Calu3 (cell line): ENCODE results near the gene SOSTDC1. TPM values are rescaled to one million over a fixed set of nuclear protein-coding genes. Genes with fewer than 3 reads are reported as not detected.

Experiments used
- BruUV-seq: library from RNA; stranded (reverse); fragments of 400-500 nt; replicated peaks from 2 replicates; lab custom pipeline; 2021; lab: Mats Ljungman, UMichigan
- CTCF ChIA-PET: fragments of 300-600 bp; sonication (Branson Sonifier 250); formaldehyde crosslinking; loops from one replicate; lab custom pipeline; 2022; ENCODE audit warnings: antibody characterized with exemption; lab: Charles Lee
- DNase-seq: peaks from one replicate; pipeline ENCODE4 v3.0.0; 2022
- H3K27ac Mint-ChIP-seq: one replicate; pipeline ENCODE4 v1.8.0; 2022; ENCODE audit warnings: mixed read lengths; ENCODE audit not compliant: unreplicated experiment
- H3K27me3 Mint-ChIP-seq: one replicate; pipeline ENCODE4 v1.8.0; 2022; ENCODE audit warnings: mixed read lengths; ENCODE audit not compliant: unreplicated experiment
- H3K36me3 Mint-ChIP-seq: one replicate; pipeline ENCODE4 v1.8.0; 2022; ENCODE audit warnings: mild to moderate bottlenecking, moderate library complexity, mixed read lengths; ENCODE audit not compliant: insufficient read depth, unreplicated experiment
- H3K4me1 Mint-ChIP-seq: one replicate; pipeline ENCODE4 v1.8.0; 2022; ENCODE audit warnings: mild to moderate bottlenecking, low read depth, mixed read lengths; ENCODE audit not compliant: unreplicated experiment
- H3K4me3 Mint-ChIP-seq: one replicate; pipeline ENCODE4 v1.8.0; 2022; ENCODE audit warnings: mild to moderate bottlenecking, low read depth, moderate library complexity, mixed read lengths; ENCODE audit not compliant: unreplicated experiment
- H3K9me3 Mint-ChIP-seq: one replicate; pipeline ENCODE4 v1.8.0; 2022; ENCODE audit warnings: low read depth, mixed read lengths; ENCODE audit not compliant: unreplicated experiment
- CTCF ChIP-seq: fragments of 200-600 bp; IDR thresholded peaks from one replicate; pipeline ENCODE4 v1.8.0; 2022; ENCODE audit warnings: antibody characterized with exemption; ENCODE audit not compliant: unreplicated experiment
- intact Hi-C: fragments of 100-400 bp; cut with micrococcal nuclease; formaldehyde crosslinking; loops from one replicate; pipeline ENCODE4 v1.10.0; 2022; ENCODE audit not compliant: unreplicated experiment
- total RNA-seq: library from RNA; stranded (reverse); gene quantifications from 2 replicates; pipeline ENCODE4 v1.2.3, GENCODE V29; 2022

The SOSTDC1 gene
- total RNA-seq, 1 experiment from 2014 or later: 13.9 TPM

GRCh38 chr7:16420329-16420648, 45.2 kb downstream of the SOSTDC1 start:
- DNase-seq: no peak
- no TSS peak for BruUV-seq
- intact Hi-C loops: loop anchor here (2.0 to 5.0 kb wide), 4 partner anchors 53 to 291 kb away; no protein-coding TSS in a partner anchor
- Mint-ChIP-seq H3K27ac (peak overlapping the region; percentile 86), H3K36me3 (peaks cover 29% of the 10 kb centered on the region), H3K9me3 (no peaks in the 10 kb centered on the region), H3K4me3 (peak overlapping the region; percentile 74), H3K27me3 (no peaks in the 10 kb centered on the region), H3K4me1 (peaks cover 58% of the 10 kb centered on the region)
- no peak for TF ChIP-seq CTCF
- CTCF ChIA-PET: interaction anchor here (0.6 to 3.5 kb wide), 15 partner anchors 8 to 323 kb away, joined by 3 to 20 read pairs (median 5); partner anchors contain the start of genes ANKMY2, BZW2 and SOSTDC1

- H3K4me3 Mint-ChIP-seq: peak overlapping the region; percentile 74
- peak overlapping the region; percentile 86 for H3K27ac Mint-ChIP-seq
- no peaks in the 10 kb centered on the region for H3K27me3 Mint-ChIP-seq
- CTCF ChIA-PET: interaction anchor here (0.6 to 3.5 kb wide), 12 partner anchors 9 to 322 kb away, joined by 3 to 20 read pairs (median 6); partner anchors contain the start of genes ANKMY2, BZW2 and SOSTDC1
- no peak for DNase-seq
- no peaks in the 10 kb centered on the region for H3K9me3 Mint-ChIP-seq
- H3K36me3 Mint-ChIP-seq: peaks cover 29% of the 10 kb centered on the region
- H3K4me1 Mint-ChIP-seq: peaks cover 61% of the 10 kb centered on the region
- no peak for TF ChIP-seq CTCF
- BruUV-seq: no TSS peak
- intact Hi-C loops: loop anchor here (2.0 to 5.0 kb wide), 4 partner anchors 53 to 291 kb away; no protein-coding TSS in a partner anchor
These were observed 45.7 kb downstream of the SOSTDC1 start for GRCh38 chr7:16419859-16420258.

- Mint-ChIP-seq H3K27me3 (no peaks in the 10 kb centered on the region), H3K4me3 (peak overlapping the region; percentile 74), H3K4me1 (peaks cover 61% of the 10 kb centered on the region), H3K9me3 (no peaks in the 10 kb centered on the region), H3K27ac (peak overlapping the region; percentile 86), H3K36me3 (peaks cover 29% of the 10 kb centered on the region)
- BruUV-seq: no TSS peak
- intact Hi-C loops: no loop called here
- CTCF ChIA-PET: interaction anchor here (0.5 to 3.5 kb wide), 6 partner anchors 15 to 227 kb away, joined by 3 to 20 read pairs (median 6); partner anchors contain the start of genes ANKMY2, BZW2 and SOSTDC1
- TF ChIP-seq CTCF: no peak
- no peak for DNase-seq
These were observed 46.4 kb downstream of the SOSTDC1 start for GRCh38 chr7:16419126-16419525.

- no peaks in the 10 kb centered on the region for H3K27me3 Mint-ChIP-seq
- no peaks in the 10 kb centered on the region for H3K9me3 Mint-ChIP-seq
- H3K4me1 Mint-ChIP-seq: peaks cover 65% of the 10 kb centered on the region
- intact Hi-C loops: no loop called here
- peaks cover 29% of the 10 kb centered on the region for H3K36me3 Mint-ChIP-seq
- CTCF ChIA-PET: interaction anchor here (0.7 kb wide), 1 partner anchor 147 kb away, joined by 3 read pairs; no protein-coding TSS in a partner anchor
- H3K27ac Mint-ChIP-seq: no peak overlapping the region
- TF ChIP-seq CTCF: no peak
- no peak for DNase-seq
- H3K4me3 Mint-ChIP-seq: no peak overlapping the region
- no TSS peak for BruUV-seq
These were observed 47.6 kb downstream of the SOSTDC1 start for GRCh38 chr7:16417906-16418305.
